ENCODE measurements around the gene TGFBI.

Gene TGFBI

GRCh38 chr5:136076067-136076466 lies 47.3 kb downstream of the TGFBI start:
- Histone ChIP-seq H3K27me3 (peaks cover 62% of the 10 kb centered on the region), H3K4me1 (ENCODE audit: control insufficient read depth in 1 of 2, insufficient read depth in 1 of 2, low read depth in 1 of 2, low read length in 1 of 2) (peaks cover 0 to 4% of the 10 kb centered on the region in 2 experiments), H3K27ac (no peak overlapping the region), H3K4me3 (ENCODE audit: low read depth in 1 of 2, low read length in 1 of 2) (no peak overlapping the region), H3K36me3 (no peaks in the 10 kb centered on the region), H3K9me3 (no peaks in the 10 kb centered on the region)
- TF ChIP-seq, protein P1, sequence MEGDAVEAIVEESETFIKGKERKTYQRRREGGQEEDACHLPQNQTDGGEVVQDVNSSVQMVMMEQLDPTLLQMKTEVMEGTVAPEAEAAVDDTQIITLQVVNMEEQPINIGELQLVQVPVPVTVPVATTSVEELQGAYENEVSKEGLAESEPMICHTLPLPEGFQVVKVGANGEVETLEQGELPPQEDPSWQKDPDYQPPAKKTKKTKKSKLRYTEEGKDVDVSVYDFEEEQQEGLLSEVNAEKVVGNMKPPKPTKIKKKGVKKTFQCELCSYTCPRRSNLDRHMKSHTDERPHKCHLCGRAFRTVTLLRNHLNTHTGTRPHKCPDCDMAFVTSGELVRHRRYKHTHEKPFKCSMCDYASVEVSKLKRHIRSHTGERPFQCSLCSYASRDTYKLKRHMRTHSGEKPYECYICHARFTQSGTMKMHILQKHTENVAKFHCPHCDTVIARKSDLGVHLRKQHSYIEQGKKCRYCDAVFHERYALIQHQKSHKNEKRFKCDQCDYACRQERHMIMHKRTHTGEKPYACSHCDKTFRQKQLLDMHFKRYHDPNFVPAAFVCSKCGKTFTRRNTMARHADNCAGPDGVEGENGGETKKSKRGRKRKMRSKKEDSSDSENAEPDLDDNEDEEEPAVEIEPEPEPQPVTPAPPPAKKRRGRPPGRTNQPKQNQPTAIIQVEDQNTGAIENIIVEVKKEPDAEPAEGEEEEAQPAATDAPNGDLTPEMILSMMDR (IDR thresholded peaks at IDR 0.05) = no peak

DNA sequence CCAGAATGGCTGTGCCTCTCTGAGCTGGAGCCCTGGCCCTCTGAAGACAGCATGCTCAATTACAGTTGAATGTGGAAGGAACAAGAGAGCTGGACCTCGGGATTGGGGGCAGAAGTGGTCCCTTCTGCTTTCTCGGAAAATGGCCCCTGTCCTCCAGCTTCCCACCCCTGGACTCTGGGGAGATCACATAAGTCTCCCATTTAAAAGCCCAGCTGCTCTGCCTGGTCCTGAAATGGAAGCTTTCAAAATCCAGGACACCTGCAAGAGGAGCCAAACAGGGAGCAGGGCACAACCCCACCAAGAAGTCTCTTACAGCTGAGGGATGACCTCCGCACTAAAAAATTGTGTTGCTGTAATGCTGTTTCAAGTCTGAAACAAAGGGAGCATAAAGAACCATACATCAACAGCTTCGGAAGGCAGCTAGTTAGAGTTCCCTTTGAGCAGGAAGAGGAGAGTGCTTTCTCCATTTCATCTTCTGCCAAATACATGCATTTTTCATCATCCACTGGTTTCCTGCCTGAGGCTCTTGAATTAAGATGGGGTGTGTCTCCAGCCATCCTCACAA lies 48.2 kb downstream of the TGFBI start:
- Histone ChIP-seq H3K4me3 (ENCODE audit: low read depth in 1 of 2, low read length in 1 of 2) (no peak overlapping the region), H3K27ac (no peak overlapping the region), H3K4me1 (ENCODE audit: control insufficient read depth in 1 of 2, insufficient read depth in 1 of 2, low read depth in 1 of 2, low read length in 1 of 2) (peaks cover 0 to 4% of the 10 kb centered on the region in 2 experiments), H3K9me3 (no peaks in the 10 kb centered on the region), H3K27me3 (peaks cover 71% of the 10 kb centered on the region), H3K36me3 (no peaks in the 10 kb centered on the region)
- TF ChIP-seq, protein P1 (IDR thresholded peaks at IDR 0.05) = no peak

DNA sequence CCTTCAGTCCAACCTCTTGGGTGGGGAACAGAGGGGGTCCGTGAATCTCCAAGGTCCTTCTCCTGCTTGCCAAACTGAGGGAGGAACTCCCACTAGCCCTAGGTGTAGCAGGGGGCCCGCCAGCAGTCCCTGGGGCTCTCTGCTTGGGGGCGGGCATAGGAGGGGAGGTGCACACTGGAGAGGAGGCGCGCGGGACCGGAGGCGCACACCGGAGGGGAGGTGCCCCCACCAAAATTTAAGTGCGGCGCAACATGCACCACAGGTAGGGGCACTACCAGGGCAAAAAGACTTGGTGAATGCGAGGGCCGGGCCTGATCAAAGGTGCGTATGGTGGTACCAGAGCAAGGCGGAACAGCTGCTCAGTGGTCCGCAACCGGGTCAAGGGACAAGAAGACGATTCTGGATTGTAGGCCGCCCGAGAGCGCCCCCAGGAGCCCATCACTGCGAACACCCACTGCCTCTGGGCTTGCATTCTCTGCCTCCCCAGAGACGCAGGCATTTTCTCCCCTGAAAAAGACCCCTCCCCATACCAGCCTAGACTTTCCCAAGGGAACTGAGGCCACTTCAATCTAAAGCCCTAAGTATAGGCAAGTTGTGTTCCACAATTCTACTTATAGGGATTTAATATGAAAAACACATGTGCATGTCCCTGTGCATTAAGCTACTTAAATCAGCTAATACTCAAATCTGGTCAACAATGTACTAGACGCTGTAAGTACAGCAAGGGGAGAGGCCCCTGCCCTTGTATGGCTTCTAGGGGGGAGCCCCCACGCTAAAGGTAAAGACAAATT lies 50.6 kb downstream of the TGFBI start:
- TF ChIP-seq, protein P1 (IDR thresholded peaks at IDR 0.05) = no peak
- H3K36me3 ChIP-seq = no peaks in the 10 kb centered on the region
- H3K27ac ChIP-seq = no peak overlapping the region
- H3K4me3 ChIP-seq (ENCODE audit: low read depth in 1 of 2, low read length in 1 of 2) = no peak overlapping the region
- no peaks in the 10 kb centered on the region for H3K9me3 ChIP-seq
- H3K27me3 ChIP-seq = peaks cover 95% of the 10 kb centered on the region
- peaks cover 0 to 4% of the 10 kb centered on the region in 2 experiments for H3K4me1 ChIP-seq (ENCODE audit: control insufficient read depth in 1 of 2, insufficient read depth in 1 of 2, low read depth in 1 of 2, low read length in 1 of 2)

- H3K4me1 ChIP-seq (ENCODE audit: control insufficient read depth in 1 of 2, insufficient read depth in 1 of 2, low read depth in 1 of 2, low read length in 1 of 2) = peaks cover 0 to 4% of the 10 kb centered on the region in 2 experiments
- no peak overlapping the region for H3K4me3 ChIP-seq (ENCODE audit: low read depth in 1 of 2, low read length in 1 of 2)
- H3K27ac ChIP-seq = no peak overlapping the region
- H3K9me3 ChIP-seq = no peaks in the 10 kb centered on the region
- H3K36me3 ChIP-seq = no peaks in the 10 kb centered on the region
- peaks cover 98% of the 10 kb centered on the region for H3K27me3 ChIP-seq
- TF ChIP-seq, protein P1 (IDR thresholded peaks at IDR 0.05) = no peak
Measured at GRCh38 chr5:136080113-136080482, 51.3 kb downstream of the TGFBI start.

- TF ChIP-seq, protein P1 (IDR thresholded peaks at IDR 0.05) = no peak
- Histone ChIP-seq H3K27ac (no peak overlapping the region), H3K36me3 (no peaks in the 10 kb centered on the region), H3K4me1 (ENCODE audit: control insufficient read depth in 1 of 2, insufficient read depth in 1 of 2, low read depth in 1 of 2, low read length in 1 of 2) (peaks cover 0 to 4% of the 10 kb centered on the region in 2 experiments), H3K9me3 (no peaks in the 10 kb centered on the region), H3K4me3 (ENCODE audit: low read depth in 1 of 2, low read length in 1 of 2) (no peak overlapping the region), H3K27me3 (peaks cover 98% of the 10 kb centered on the region)
Measured at GRCh38 chr5:136080483-136081216, 51.9 kb downstream of the TGFBI start.
